Measurements from ENCODE around the gene PTPRM. TPM values are rescaled to one million over a fixed set of nuclear protein-coding genes. Genes with fewer than 3 reads are reported as not detected.

PTPRM gene
- total and polyA plus RNA-seq, 2 of the 8 experiments (the other 6 are each of a cell fraction or from before 2014, with no cell fraction given), result 4.1 to 7.0 TPM

DNA sequence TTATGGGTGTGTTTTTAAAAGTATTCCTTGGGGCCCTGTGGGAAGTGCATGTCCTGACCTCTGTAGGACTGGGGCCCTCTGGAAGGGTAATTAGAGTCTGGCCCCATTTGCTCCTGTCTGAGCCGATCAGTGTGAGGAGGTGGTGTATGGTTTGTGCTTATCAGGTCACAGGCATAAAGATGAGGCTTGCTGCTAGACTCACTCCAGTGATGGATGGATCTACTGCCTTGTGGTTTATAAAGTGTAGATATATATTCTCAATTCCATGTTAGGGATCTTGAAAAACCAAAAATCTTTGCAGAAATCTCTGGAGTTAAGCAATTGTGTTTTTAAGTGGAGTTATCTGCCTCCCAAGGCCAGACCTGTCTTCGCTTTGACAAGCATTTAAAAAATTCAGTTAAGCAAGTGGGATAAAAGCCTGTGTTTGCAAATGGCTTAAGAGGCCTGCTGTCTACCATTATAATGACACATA is 182.4 kb downstream of the PTPRM start (continued):
- TF ChIP-seq CTCF (IDR thresholded peaks at IDR 0.05; ENCODE audit: control extremely low read depth in 1 of 3, insufficient read depth in 1 of 3, low read depth in 1 of 3, low read length in 3 of 3), result no peak
- no peak for TF ChIP-seq CHD2 (IDR thresholded peaks at IDR 0.05; ENCODE audit: low read length)
- no peak for TF ChIP-seq TAF7 (optimal IDR thresholded peaks at IDR 0.05; ENCODE audit: borderline replicate concordance, low read depth, low read length)
- no peak for TF ChIP-seq SAP30 (IDR thresholded peaks at IDR 0.05; ENCODE audit: insufficient read depth, insufficient replicate concordance, low read length)
